Mesenteric fat pad (tissue), 1 donor: ENCODE results near the gene SLC38A9. TPM values are rescaled to one million over a fixed set of nuclear protein-coding genes. Genes with fewer than 3 reads are reported as not detected.

Source experiments
- DNase-seq: peaks from one replicate; pipeline ENCODE4 v3.0.0-alpha.2; 2020; ENCODE audit warnings: low spot score
- total RNA-seq: library from RNA; stranded (reverse); fragmentation: NEBNext Ultra II Directional; extraction: Animal tissue kit (Norgen Biotek cat#: 25700); gene quantifications from one replicate; pipeline ENCODE4 v1.2.1, GENCODE V29; 2021
- donor health status: DM: yes; HTN: yes; CAD: no.

Gene SLC38A9
- total RNA-seq, 1 donor from 2014 or later = 17.6 TPM

DNA sequence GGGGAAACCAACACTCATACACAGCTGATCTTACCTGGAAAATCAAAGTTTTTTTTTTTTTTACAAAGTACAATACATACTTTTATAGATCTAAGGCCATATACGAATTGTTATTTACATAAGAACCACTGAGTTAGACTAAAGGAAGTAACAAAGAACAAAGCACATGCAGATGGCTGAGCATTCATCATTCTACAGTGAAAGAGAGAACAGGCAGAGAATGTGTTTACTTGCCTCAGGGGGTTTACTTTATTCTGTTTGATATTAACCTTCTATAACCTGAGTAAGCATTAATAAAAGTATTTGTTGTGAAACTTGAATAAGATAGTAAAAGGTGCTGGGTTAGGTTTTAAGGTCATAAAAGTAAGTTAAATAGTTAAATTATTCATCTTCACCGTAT lies 54.7 kb downstream of the SLC38A9 start:
- no peak for DNase-seq

DNA sequence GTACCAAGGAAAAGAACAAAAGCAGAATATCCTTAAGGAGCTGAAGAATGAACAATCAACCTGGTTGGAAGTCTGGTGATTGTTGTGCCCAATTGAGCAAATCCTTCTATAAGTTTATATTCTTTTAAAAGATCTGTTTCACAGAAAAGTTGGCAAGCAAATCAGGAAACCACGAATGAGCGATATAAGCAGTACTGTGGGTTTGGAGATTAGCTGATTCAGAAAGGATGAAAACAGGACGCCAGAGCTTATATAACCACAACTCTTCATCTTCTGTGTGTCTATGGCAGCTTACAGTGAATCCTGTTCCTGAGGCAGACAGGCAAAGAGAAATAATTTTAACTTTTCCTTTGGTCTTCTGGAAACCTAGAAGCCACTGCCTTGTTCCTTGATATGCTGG lies 61.7 kb downstream of the SLC38A9 start:
- no peak for DNase-seq

DNA sequence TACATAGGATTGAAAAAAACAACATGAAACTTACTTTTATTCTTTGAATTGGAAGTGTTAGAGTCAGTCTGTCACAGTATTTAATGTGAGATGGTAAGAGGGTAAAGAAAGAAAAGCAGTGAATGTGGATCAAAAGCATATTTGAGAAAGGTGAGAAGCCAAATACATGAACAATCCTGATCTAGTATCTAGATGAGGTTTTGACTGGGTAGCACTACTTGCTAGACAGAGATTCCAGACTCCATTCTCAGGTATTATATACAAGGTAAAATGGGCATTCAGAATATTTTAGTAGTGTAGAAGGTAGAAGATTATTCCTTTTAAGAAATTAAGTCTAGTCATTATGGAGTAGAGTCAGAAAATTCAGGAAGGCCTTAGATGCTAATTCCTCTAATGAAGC lies 62.2 kb downstream of the SLC38A9 start:
- DNase-seq = no peak

DNA sequence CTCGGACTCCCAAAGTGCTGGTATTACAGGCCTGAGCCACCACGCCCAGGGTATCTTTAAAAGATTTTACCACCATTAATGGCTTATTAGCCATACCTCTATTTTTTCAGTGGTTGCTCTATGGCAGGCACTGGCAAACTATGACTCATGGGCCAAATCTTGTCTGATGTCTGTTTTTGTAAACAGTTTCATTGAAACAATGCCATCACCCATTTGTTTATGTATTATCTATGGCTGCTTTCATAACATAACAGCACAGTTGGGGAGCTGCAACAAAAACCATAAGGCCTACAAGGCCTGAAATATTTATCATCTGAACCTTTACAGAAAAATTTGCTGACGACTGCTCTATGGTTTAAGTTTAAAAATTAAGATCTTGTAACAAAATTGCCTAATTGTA lies 66.8 kb downstream of the SLC38A9 start:
- no peak for DNase-seq

DNA sequence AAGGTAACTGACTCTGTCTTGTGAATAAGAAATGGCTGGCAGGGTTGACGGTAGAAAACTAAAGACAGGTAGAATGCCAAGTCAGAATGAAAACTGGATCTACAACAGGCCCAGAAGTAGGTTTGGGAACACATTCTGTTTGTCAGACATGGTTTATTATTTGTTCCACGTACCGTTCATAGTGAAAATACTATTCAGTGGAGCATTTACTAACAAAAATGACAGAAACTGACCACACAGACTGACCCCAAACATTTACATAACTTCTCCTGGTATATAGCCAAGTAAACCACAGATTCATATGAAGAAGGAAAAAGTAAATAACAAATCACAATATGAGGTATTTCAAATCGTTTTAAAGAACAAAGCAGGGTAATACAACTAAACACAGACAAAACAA lies 73.7 kb downstream of the SLC38A9 start:
- DNase-seq = no peak

DNA sequence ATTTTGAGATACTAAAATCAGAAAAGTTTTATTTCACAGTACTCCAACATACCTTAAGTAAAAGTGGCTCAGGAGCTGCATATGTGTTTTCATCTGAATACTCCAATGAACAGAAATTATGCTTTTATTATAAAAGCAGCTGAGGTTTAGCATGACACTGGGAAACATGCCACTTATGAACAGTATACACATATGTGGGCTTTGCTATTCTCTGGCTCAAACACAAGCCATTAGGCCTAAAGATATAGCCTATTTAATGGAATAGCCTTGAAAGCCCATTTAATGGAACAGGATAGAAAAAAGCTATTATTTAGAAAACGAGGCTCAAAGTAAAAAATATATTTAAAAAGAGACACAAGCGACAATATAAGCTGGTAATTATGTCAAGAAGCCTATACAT lies 74.1 kb downstream of the SLC38A9 start:
- no peak for DNase-seq

DNA sequence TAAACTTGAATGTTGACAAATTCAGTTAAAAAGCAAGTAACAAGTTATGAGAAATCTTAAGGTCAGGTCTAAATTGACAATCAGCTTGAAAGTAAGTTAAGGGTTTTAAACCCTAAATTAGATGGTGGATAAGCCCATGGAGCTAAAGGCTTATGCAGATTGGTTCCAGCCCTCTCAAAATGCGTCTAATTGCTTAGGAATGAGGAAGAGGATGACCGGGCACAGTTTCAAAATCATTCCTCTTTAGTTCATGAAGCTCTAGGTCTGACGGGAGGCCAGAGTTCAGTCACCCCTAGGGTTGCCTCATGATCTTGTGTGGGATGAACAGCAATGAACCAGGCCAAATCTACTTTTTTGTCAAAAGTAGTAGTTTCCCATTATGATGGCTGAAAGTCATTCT lies 75.4 kb downstream of the SLC38A9 start:
- no peak for DNase-seq

DNA sequence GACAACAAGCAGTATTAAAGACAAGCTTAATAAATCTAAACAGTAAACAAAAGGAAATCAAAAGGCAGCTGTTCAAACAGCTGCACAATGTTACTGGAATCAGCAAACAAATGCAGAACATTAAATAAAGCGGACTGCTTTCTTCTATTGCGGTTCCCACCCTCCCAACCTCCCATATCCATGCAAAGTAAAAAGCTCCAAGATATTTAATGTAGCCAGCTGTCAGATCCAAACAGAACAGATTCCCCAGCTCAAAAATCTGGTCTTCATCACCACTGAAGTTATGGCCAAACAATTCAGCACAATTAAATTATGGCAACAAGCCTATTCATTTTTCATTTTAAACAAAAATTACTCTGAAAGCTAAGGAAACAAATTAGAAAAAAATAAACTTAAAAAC lies 75.9 kb downstream of the SLC38A9 start:
- DNase-seq = no peak

DNA sequence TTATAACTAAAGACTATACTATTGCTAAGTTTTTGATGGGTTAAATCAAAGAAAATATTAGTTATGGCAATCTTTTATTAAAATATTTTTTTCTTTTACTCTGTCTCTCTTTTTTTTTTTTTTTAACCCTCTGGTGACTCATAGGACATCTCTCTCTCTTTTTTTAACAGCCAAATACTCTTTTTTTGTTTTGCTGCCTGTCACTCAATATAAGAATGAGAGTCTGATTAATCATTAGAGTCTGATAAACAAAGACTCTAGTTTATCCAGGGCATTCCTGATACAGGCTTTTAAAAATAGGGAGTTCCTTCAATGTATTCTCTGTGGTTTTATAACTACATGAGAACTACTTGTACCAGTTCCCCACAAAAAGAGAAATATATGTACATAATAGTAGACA lies 77.3 kb downstream of the SLC38A9 start:
- DNase-seq = no peak

DNA sequence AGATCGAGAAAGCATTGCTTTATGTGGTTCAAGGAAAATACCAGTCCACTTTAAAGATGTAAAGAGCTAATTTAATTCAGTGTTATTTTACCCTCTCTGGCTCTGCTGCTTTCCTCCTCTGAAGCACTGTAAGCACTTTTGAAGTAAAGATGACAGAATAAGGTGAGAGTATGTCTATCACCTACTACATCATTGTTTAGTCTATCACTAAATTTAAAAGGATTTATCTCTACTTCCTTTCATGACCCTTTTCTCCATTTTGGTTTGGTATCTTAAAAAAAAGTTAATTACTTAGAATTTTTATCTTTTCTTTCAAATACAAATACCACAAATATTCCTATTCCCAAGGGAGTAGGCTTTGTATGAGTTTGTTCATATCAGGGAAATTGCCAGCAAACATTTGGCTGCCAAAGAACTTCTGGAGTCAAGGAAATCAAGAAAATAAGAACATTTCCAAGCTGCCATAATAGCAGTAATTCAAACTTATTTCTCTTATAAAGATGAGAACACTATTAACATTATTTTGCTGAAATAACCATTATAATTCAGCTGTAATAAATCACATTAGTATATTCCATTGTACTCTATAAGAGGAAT lies 77.8 kb downstream of the SLC38A9 start:
- DNase-seq = no peak

DNA sequence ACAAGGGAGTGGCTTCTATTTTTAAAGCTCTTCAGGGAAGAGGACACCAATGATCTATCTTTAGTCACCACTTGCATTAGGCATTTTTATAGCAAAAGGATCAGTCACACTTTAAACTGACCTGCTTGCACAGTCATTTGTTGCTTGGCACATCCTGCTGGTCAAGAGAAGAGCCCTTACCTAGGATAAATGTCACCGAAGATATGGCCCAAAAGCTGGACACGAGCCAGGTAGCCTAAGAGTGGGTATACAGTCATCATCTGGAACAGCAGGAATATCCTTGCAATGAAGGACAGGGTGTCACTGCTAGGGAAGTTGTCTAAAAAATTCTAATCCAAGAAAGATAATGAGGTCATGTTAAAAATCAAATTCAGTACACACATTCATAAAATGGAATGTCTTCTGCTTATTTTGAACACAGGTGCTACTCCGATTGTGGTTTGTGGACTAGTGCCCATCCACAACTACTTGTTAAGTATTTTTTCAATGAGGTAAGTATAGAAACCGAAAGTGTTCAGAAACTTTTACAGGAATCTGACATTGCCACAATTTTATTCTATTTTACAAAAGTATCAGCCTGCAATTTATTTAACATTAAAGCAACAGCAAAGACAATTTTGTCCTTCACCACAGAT lies 78.4 kb downstream of the SLC38A9 start:
- no peak for DNase-seq

DNA sequence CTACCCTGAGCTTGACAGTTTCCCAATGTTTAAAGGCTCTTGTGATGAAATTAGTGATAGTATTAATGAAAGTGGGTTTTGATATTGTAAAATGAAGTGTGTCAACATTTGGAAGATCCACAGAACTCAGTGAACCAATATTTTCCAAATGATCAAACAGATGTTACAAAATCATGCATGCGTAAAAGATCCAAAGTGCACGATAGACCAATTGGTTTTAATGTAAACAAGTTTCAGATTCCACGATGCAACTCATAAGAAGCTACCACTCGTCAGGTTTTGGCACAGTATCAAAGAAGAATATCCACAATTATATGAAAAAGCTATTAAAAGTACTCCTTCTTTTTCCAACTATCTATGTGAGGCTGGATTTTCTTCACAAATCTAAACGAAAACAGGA lies 82.3 kb downstream of the SLC38A9 start:
- DNase-seq = no peak

DNA sequence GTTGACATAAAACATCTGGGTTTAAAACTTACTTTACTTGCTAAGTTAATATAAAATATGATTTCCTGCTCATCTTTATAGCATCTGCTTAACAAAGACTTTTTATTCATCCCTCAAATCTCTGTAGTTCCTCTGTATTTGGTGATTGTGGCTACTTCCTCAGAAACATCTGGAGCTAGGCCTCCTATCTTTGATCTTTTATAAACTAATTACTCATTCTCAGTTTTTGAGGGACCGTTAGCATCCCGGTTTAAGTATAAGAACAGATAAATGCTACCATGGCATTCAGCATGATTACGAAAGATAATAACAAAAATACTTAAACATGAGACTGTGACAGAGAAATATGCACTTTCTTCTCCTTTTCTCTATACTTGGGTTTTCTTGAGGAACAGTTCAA lies 85.3 kb downstream of the SLC38A9 start:
- no peak for DNase-seq

DNA sequence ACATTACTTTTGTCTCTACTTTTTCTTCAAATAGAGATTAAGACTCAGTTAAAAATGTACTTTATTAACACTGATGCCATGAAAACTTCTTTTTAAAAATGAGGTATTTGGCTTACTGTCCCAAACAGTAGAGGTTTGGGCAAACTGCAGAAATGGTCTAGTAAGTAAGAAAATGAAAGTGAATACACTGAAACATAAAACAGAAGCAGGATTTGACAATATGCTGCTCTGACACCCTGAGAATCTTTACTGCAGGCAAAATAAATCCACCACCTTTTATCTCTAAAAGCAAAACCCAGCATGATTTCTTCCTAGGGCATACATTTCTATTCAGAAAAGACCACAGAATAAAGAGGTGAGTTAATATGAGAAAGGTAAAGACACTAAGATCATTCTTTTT lies 86.2 kb downstream of the SLC38A9 start:
- DNase-seq = no peak

DNA sequence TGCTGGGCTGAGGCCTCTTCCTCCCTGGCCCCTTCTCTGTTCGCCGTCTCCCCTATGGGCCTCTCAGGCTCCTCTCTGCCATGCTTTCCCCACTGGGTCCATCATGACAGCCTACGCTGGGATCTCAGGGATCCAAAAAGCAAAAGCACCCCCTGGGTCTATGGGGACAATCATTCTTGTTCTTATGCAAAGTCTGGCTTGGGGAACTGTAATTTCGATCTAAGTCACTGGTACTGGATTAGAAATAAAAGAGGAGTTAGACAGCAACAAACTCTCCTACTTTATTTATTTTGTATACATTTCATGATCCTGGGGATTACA lies 86.6 kb downstream of the SLC38A9 start:
- no peak for DNase-seq

DNA sequence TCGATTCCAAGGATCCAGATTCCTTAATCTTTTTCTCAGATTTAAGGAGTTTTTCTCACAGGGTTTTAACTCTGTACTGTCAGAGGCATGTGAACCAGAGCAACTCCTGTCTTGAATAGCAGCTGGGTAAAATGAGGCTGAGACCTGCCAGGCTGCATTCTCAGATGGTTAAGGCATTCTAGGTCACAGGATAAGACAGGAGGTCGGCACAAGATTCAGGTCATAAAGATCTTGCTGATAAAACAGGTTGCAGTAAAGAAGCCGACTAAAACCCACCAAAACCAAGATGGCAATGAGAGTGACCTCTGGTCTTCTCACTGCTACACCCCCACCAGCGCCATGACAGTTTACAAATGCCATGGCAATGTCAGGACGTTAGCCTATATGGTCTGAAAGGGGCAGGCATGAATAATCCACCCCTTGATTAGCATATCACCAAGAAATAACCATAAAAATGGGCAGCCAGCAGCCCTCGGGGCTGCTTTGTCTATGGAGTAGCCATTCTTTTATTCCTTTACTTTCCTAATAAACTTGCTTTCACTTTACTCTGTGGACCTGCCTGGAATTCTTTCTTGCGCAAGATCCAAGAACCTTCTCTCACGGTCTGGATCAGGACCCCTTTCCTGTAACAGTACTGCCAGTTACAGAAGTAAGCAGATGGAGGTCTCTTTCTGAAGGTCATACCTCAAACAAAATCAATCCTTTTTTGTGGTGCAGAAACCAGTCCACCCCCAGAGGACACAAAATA lies 87.1 kb downstream of the SLC38A9 start:
- no peak for DNase-seq

DNA sequence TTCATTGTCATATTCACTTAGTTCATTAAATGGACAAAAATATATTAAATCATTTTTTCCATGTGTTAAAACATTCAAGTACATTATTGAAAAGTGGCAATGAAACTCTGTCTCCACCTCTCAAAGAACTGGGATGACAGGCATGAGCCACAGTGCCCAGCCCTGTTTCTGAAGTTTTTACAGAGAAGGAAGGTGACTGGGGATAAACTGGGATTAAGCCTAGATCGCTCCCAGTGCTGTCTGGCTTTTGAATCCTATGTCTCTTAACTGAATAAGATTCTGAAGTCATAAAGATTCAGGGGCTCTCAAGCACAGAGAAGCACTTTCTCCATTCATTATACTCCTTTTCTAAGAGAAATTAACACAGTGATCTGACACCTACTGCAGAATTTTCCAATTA lies 88.3 kb downstream of the SLC38A9 start:
- no peak for DNase-seq

DNA sequence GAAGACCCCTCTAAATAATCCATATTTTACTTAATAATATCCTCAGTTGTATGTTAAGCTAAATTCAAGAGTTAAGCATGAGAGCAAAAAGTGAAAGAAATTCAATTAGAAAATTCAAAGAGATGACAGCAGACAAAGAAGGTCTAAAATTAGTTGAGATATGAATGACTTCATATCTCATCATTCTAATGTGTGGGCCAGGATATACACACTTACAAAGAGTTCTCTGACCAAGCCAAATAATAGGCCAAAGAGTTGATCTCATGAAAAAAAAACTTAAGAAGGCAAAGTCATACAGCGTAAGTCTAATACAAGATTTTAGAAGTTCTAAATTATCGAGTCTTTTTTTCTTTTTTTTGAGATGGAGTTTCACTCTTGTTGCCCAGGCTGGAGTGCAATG lies 89.7 kb downstream of the SLC38A9 start:
- DNase-seq = no peak

DNA sequence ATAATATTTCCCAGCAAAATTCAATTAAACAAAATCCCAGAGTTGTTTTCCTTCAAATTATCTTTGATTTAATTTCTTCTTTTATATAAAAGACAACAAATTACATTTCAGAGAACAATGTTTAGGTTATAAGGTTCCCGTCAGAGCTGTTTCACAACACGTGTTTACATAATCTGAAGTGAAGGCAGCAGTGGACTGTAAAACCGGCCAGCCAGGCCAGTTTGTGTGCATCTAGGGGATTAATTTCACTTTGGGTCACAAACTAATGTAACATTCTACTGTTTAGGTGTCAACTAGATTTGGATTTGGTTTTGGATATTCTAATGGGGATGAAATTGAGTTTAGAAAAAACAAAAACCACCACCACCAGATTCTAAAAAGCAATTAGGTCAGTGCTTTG lies 90.9 kb downstream of the SLC38A9 start:
- DNase-seq = no peak

DNA sequence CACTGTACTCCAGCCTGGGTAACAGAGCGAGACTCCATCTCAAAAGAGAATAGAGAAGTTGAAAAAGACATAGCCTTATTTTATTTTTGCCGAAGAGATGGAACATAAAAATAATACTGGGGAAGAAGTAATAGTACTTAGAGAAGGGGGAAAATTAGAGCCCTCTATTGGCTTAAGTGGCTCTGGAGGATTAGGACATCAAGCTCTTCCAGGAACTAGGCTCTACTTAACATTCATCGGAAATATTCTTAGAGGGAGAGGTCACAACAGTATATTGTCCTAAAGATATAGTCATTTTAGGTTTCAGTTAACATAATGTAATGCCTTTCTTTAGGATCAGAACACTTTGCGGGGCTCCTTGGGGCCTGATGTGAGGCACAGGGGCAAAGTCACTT lies 91.4 kb downstream of the SLC38A9 start:
- DNase-seq = no peak

DNA sequence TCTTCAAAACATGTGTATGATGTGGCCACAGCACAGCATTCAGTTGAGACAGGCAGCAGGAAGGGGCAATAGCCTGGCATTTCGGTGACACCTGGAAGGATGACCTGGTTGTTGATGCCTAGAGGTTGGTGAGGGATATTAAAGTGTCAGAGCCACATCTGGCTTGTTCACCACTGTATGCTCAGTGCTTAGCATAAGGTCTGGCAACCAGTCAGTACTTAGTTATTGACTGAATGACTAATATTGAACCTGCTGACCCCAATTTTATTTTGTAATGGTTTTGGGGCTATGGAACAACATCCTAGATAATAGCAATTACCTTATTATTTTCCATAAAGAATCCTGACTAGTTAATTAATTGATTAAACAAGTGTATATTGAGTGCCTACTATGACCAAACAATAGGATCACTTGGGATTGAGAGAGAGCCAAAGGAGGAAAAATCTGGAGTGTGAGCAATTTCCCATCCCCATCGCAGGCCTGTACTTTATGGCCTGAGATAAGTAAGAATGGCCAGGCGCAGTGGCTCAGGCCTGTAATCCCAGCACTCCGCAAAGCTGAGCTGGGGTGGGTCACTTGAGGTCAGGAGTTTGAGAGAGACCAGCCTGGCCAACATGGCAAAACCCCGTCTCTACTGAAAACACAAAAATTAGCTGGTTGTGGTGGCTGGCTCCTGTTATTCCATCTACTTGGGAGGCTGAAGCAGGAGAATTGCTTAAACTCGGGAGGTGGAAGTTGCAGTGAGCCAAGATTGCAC lies 91.9 kb downstream of the SLC38A9 start:
- DNase-seq = no peak

DNA sequence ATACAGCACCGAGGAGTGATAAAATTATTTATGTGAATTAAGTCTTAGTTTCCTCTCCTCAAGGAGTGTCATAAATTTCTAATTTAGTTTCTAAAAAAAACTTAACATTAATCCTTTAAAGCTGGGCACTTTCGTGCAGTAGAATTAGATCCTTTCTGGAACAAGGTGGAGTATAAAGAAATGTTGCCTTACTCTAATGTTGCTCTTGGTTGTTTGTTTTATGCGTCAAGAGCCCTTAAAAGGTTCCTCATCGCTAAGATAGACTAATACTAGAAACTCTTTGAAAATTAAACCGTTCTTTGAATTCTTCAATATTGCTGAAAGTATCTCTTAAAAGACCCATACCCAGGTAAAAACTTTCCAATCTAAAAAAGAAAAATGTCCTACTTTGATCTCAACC lies 93.8 kb downstream of the SLC38A9 start:
- no peak for DNase-seq
